WTC11 (cell line): ENCODE measurements around the gene MT1B. TPM values are rescaled to one million over a fixed set of nuclear protein-coding genes. Genes with fewer than 3 reads are reported as not detected.
A peak's percentile ranks its signal among the peaks of the same experiment; 100 is the strongest.

Experiments used
- ATAC-seq: fragments of 200-7000 bp; cut with Tn5 transposase; 2 replicates; pipeline ENCODE4 v1.10.0; 2021; ENCODE audit warnings: mild to moderate bottlenecking, moderate library complexity
- CTCF ChIA-PET: fragments of 300-600 bp; sonication (Branson Sonifier 250); formaldehyde crosslinking; loops from one replicate; lab custom pipeline; 2021; ENCODE audit warnings: antibody characterized with exemption; lab: Charles Lee
- POLR2A ChIA-PET: fragments of 350-600 bp; sonication (Branson Sonifier 250); formaldehyde crosslinking; loops from one replicate; lab custom pipeline; 2021; ENCODE audit warnings: antibody characterized with exemption; lab: Charles Lee
- DNase-seq: peaks from one replicate; pipeline ENCODE4 v3.0.0; 2021; ENCODE audit warnings: low spot score
- H3K27ac Mint-ChIP-seq: 2 replicates; pipeline ENCODE4 v1.8.0; 2021; ENCODE audit warnings: mixed read lengths
- H3K27me3 Mint-ChIP-seq: 2 replicates; pipeline ENCODE4 v1.8.0; 2021; ENCODE audit warnings: low read depth, mild to moderate bottlenecking, moderate library complexity, mixed read lengths
- H3K36me3 Mint-ChIP-seq: 2 replicates; pipeline ENCODE4 v1.8.0; 2021; ENCODE audit warnings: mixed read lengths
- H3K4me1 Mint-ChIP-seq: 2 replicates; pipeline ENCODE4 v1.8.0; 2022; ENCODE audit warnings: mixed read lengths
- H3K4me3 Mint-ChIP-seq: 2 replicates; pipeline ENCODE4 v1.8.0; 2021; ENCODE audit warnings: mild to moderate bottlenecking, moderate library complexity, mixed read lengths
- H3K9me3 Mint-ChIP-seq: 2 replicates; pipeline ENCODE4 v1.8.0; 2021; ENCODE audit warnings: mixed read lengths
- ATF2 ChIP-seq: sonication (generic); formaldehyde crosslinking; IDR thresholded peaks from 2 replicates; pipeline ENCODE4 v1.8.1; 2022; ENCODE audit warnings: low read depth, missing genetic modification reagents, borderline replicate concordance
- CREM ChIP-seq: sonication (generic); formaldehyde crosslinking; IDR thresholded peaks from 2 replicates; pipeline ENCODE4 v1.8.1; 2022; ENCODE audit warnings: mild to moderate bottlenecking, missing genetic modification reagents, moderate library complexity
- ESRRA ChIP-seq: sonication (generic); formaldehyde crosslinking; IDR thresholded peaks from 2 replicates; pipeline ENCODE4 v1.8.1; 2022; ENCODE audit warnings: mild to moderate bottlenecking, missing genetic modification reagents, borderline replicate concordance
- FOXP1 ChIP-seq: sonication (generic); formaldehyde crosslinking; IDR thresholded peaks from 2 replicates; pipeline ENCODE4 v1.8.0; 2022; ENCODE audit warnings: missing genetic modification reagents, mild to moderate bottlenecking, moderate library complexity, borderline replicate concordance
- GABPB1 ChIP-seq: sonication (generic); formaldehyde crosslinking; IDR thresholded peaks from 2 replicates; pipeline ENCODE4 v1.8.1; 2023; ENCODE audit warnings: mild to moderate bottlenecking, missing genetic modification reagents
- GRHL2 ChIP-seq: fragments of 250-450 bp; sonication (Bioruptor Pico); IDR thresholded peaks from 2 replicates; pipeline ENCODE4 v1.8.0; 2022; ENCODE audit warnings: mild to moderate bottlenecking, moderate library complexity; ENCODE audit not compliant: insufficient replicate concordance, severe bottlenecking
- HMGA2 ChIP-seq: fragments of 250-450 bp; sonication (Bioruptor Pico); IDR thresholded peaks from 2 replicates; pipeline ENCODE4 v1.4.0; 2021; ENCODE audit warnings: mild to moderate bottlenecking, moderate library complexity
- IRF2 ChIP-seq: sonication (generic); formaldehyde crosslinking; IDR thresholded peaks from 2 replicates; pipeline ENCODE4 v1.8.0; 2022; ENCODE audit warnings: low read depth, missing genetic modification reagents, borderline replicate concordance
- JAZF1 ChIP-seq: fragments of 250-450 bp; sonication (Bioruptor Pico); IDR thresholded peaks from 2 replicates; pipeline ENCODE4 v1.9.0; 2021; ENCODE audit warnings: moderate library complexity, mild to moderate bottlenecking, inconsistent platforms
- JUN ChIP-seq: sonication (generic); formaldehyde crosslinking; IDR thresholded peaks from 2 replicates; pipeline ENCODE4 v1.8.0; 2023; ENCODE audit warnings: mild to moderate bottlenecking, missing genetic modification reagents
- NFATC4 ChIP-seq: fragments of 250-450 bp; sonication (Bioruptor Pico); IDR thresholded peaks from 2 replicates; pipeline ENCODE4 v1.9.0; 2021; ENCODE audit warnings: mild to moderate bottlenecking
- OVOL2 ChIP-seq: fragments of 250-450 bp; sonication (Bioruptor Pico); IDR thresholded peaks from 2 replicates; pipeline ENCODE4 v1.9.0; 2021; ENCODE audit warnings: mild to moderate bottlenecking, borderline replicate concordance
- SMAD3 ChIP-seq: sonication (generic); formaldehyde crosslinking; IDR thresholded peaks from 2 replicates; pipeline ENCODE4 v1.8.0; 2022; ENCODE audit warnings: missing genetic modification reagents, mild to moderate bottlenecking, borderline replicate concordance
- SOX15 ChIP-seq: fragments of 250-450 bp; sonication (Bioruptor Pico); IDR thresholded peaks from 2 replicates; pipeline ENCODE4 v1.9.0; 2021; ENCODE audit warnings: mild to moderate bottlenecking
- USF1 ChIP-seq: sonication (generic); formaldehyde crosslinking; IDR thresholded peaks from 2 replicates; pipeline ENCODE4 v1.8.0; 2022; ENCODE audit warnings: mild to moderate bottlenecking, missing genetic modification reagents
- ZNF121 ChIP-seq: sonication (generic); formaldehyde crosslinking; IDR thresholded peaks from 2 replicates; pipeline ENCODE4 v1.8.0; 2023; ENCODE audit warnings: missing genetic modification reagents
- ZNF138 ChIP-seq: sonication (generic); formaldehyde crosslinking; conservative IDR thresholded peaks from 2 replicates; pipeline ENCODE4 v1.8.1; 2022; ENCODE audit warnings: mild to moderate bottlenecking, moderate library complexity, missing genetic modification reagents
- total RNA-seq: library from RNA; stranded (reverse); gene quantifications from 3 replicates; pipeline ENCODE4 v1.2.3, GENCODE V29; 2021
- TF ChIP-seq, protein P1 (sequence below): fragments of 250-450 bp; sonication (Bioruptor Pico); conservative IDR thresholded peaks from 2 replicates; pipeline ENCODE4 v1.9.0; 2021; ENCODE audit warnings: mild to moderate bottlenecking
- TF ChIP-seq, protein P2 (sequence below): sonication (generic); formaldehyde crosslinking; IDR thresholded peaks from 2 replicates; pipeline ENCODE4 v1.8.1; 2022; ENCODE audit warnings: missing genetic modification reagents, borderline replicate concordance
- TF ChIP-seq, protein P3 (sequence below): sonication (generic); formaldehyde crosslinking; IDR thresholded peaks from 2 replicates; pipeline ENCODE4 v1.8.1; 2023; ENCODE audit warnings: mild to moderate bottlenecking, missing genetic modification reagents
- TF ChIP-seq, protein P4 (sequence below): sonication (generic); formaldehyde crosslinking; conservative IDR thresholded peaks from 2 replicates; pipeline ENCODE4 v1.8.1; 2022; ENCODE audit warnings: mild to moderate bottlenecking, missing genetic modification reagents
- TF ChIP-seq, protein P5 (sequence below): fragments of 250-450 bp; sonication (Bioruptor Pico); IDR thresholded peaks from 2 replicates; pipeline ENCODE4 v1.9.0; 2021; ENCODE audit warnings: mild to moderate bottlenecking
- TF ChIP-seq, protein P6 (sequence below): sonication (generic); formaldehyde crosslinking; IDR thresholded peaks from 2 replicates; pipeline ENCODE4 v1.8.1; 2023; ENCODE audit warnings: mild to moderate bottlenecking, missing genetic modification reagents, moderate library complexity

Gene MT1B
- total RNA-seq, 1 experiment from 2014 or later, result not detected

DNA sequence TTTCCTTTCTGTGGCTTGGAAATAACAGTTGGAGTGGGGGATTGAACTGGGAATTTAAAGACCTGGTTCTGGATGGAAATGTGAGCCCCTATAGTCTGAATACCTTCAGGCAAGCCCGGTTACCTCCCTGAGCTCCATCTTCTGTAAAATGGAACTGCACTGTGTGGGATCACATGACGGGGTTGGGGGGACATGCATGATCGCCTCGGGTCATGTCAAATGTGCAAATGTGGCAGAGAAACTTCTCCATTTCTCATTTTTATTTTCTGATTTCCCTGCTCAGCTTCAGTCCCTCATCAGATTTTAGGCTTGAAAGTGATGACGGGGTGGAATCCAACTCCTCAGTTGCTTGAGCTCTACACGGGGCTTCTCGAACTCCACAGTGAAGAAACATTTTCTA, 1.5 kb downstream of the MT1B start (continued):
- TF ChIP-seq, protein P1, sequence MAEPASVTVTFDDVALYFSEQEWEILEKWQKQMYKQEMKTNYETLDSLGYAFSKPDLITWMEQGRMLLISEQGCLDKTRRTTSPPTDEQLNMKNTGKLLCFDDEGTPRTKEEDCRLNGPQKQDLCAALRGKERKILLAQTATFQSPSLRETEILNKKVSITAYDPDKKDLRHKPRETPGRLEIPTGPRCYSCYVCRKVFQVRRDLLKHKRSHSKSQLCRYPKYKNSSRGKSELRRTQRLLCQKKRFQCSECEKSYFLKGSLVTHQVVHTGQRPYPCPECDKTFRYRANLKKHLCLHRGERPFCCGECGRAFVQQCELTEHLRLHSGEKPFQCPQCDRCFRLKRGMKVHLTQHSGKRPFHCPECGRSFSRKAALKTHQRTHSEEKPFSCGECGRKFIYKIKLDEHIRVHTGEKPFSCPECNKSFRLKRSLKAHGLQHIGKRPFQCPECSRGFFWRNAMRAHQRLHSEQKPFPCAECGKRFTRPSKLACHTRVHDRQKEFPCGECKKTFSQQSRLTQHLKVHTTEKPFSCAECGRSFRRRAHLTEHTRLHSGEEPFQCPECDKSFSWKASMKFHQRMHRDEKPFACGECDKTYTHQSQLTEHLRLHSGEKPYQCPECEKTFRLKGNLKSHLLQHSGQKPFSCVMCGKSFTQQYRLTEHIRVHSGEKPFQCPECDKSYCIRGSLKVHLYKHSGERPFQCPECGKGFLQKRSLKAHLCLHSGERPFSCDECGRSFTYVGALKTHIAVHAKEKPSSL (CRISPR knock-in tag), result no peak
- TF ChIP-seq SMAD3 (CRISPR knock-in tag) (no peak), ZNF138 (CRISPR knock-in tag) (no peak), GABPB1 (CRISPR knock-in tag) (no peak), IRF2 (CRISPR knock-in tag) (no peak), OVOL2 (CRISPR knock-in tag) (no peak)
- TF ChIP-seq, protein P2, sequence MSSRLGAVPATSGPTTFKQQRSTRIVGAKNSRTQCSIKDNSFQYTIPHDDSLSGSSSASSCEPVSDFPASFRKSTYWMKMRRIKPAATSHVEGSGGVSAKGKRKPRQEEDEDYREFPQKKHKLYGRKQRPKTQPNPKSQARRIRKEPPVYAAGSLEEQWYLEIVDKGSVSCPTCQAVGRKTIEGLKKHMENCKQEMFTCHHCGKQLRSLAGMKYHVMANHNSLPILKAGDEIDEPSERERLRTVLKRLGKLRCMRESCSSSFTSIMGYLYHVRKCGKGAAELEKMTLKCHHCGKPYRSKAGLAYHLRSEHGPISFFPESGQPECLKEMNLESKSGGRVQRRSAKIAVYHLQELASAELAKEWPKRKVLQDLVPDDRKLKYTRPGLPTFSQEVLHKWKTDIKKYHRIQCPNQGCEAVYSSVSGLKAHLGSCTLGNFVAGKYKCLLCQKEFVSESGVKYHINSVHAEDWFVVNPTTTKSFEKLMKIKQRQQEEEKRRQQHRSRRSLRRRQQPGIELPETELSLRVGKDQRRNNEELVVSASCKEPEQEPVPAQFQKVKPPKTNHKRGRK, result no peak

GRCh38 chr16:56657555-56658326, 6.1 kb downstream of the MT1B start, which contains the start of gene MT1F:
Gene MT1F (plus strand): TSS chr16:56657959. CDS start chr16:56658059, 100 bp downstream.
- Mint-ChIP-seq H3K36me3 (0 out of 2 replicates have a peak, but pooled peaks cover 5% of the 10 kb centered on the region), H3K9me3 (no peaks in the 10 kb centered on the region), H3K4me3 (peak within 1 kb of the TSS; percentile 95), H3K27me3 (peaks cover 85% of the 10 kb centered on the region), H3K27ac (peak within 1 kb of the TSS; percentile 74; the same call in 1 of the 2 replicates), H3K4me1 (peaks cover 26% of the 10 kb centered on the region)
- ChIA-PET POLR2A (interaction anchor here (0.6 to 1.9 kb wide), 12 partner anchors 11 to 503 kb away, joined by 3 to 24 read pairs (median 4); partner anchors contain the start of genes MT1E, MT1H, MT1X and MT2A), CTCF (interaction anchor here (0.6 to 1.5 kb wide), 9 partner anchors 8 to 329 kb away, joined by 3 to 24 read pairs (median 4); no protein-coding TSS in a partner anchor)
- ATAC-seq (peak; percentile 88), DNase-seq (peak; percentile 92)
- TF ChIP-seq NFATC4 (CRISPR knock-in tag), result no peak
- no peak for TF ChIP-seq GRHL2
- no peak for TF ChIP-seq JAZF1 (CRISPR knock-in tag)
- TF ChIP-seq FOXP1 (CRISPR knock-in tag), result no peak
- no peak for TF ChIP-seq JUN (CRISPR knock-in tag)
- TF ChIP-seq SOX15 (CRISPR knock-in tag), result no peak
- no peak for TF ChIP-seq ESRRA (CRISPR knock-in tag)
- TF ChIP-seq USF1 (CRISPR knock-in tag), result no peak
- no peak for TF ChIP-seq CREM (CRISPR knock-in tag)
- TF ChIP-seq, protein P3, sequence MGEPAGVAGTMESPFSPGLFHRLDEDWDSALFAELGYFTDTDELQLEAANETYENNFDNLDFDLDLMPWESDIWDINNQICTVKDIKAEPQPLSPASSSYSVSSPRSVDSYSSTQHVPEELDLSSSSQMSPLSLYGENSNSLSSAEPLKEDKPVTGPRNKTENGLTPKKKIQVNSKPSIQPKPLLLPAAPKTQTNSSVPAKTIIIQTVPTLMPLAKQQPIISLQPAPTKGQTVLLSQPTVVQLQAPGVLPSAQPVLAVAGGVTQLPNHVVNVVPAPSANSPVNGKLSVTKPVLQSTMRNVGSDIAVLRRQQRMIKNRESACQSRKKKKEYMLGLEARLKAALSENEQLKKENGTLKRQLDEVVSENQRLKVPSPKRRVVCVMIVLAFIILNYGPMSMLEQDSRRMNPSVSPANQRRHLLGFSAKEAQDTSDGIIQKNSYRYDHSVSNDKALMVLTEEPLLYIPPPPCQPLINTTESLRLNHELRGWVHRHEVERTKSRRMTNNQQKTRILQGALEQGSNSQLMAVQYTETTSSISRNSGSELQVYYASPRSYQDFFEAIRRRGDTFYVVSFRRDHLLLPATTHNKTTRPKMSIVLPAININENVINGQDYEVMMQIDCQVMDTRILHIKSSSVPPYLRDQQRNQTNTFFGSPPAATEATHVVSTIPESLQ (CRISPR knock-in tag), result no peak
- TF ChIP-seq HMGA2, result no peak
- no peak for TF ChIP-seq ATF2
- TF ChIP-seq, protein P4, sequence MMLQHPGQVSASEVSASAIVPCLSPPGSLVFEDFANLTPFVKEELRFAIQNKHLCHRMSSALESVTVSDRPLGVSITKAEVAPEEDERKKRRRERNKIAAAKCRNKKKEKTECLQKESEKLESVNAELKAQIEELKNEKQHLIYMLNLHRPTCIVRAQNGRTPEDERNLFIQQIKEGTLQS (CRISPR knock-in tag), result no peak
- no peak for TF ChIP-seq ZNF121 (CRISPR knock-in tag)
- no peak for TF ChIP-seq ZNF138 (CRISPR knock-in tag)
- TF ChIP-seq, protein P5, sequence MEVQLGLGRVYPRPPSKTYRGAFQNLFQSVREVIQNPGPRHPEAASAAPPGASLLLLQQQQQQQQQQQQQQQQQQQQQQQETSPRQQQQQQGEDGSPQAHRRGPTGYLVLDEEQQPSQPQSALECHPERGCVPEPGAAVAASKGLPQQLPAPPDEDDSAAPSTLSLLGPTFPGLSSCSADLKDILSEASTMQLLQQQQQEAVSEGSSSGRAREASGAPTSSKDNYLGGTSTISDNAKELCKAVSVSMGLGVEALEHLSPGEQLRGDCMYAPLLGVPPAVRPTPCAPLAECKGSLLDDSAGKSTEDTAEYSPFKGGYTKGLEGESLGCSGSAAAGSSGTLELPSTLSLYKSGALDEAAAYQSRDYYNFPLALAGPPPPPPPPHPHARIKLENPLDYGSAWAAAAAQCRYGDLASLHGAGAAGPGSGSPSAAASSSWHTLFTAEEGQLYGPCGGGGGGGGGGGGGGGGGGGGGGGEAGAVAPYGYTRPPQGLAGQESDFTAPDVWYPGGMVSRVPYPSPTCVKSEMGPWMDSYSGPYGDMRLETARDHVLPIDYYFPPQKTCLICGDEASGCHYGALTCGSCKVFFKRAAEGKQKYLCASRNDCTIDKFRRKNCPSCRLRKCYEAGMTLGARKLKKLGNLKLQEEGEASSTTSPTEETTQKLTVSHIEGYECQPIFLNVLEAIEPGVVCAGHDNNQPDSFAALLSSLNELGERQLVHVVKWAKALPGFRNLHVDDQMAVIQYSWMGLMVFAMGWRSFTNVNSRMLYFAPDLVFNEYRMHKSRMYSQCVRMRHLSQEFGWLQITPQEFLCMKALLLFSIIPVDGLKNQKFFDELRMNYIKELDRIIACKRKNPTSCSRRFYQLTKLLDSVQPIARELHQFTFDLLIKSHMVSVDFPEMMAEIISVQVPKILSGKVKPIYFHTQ (CRISPR knock-in tag), result no peak
- no peak for TF ChIP-seq OVOL2 (CRISPR knock-in tag)
- TF ChIP-seq, protein P6, sequence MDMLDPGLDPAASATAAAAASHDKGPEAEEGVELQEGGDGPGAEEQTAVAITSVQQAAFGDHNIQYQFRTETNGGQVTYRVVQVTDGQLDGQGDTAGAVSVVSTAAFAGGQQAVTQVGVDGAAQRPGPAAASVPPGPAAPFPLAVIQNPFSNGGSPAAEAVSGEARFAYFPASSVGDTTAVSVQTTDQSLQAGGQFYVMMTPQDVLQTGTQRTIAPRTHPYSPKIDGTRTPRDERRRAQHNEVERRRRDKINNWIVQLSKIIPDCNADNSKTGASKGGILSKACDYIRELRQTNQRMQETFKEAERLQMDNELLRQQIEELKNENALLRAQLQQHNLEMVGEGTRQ (CRISPR knock-in tag), result no peak
